Raji (cell line): ENCODE data around the gene XYLT1.

Experiments used
- POLR2A ChIP-seq: IDR thresholded peaks from 2 replicates; pipeline ENCODE4 v1.6.1; 2011; ENCODE audit warnings: low read depth, low read length, control low read depth; ENCODE audit not compliant: insufficient read depth

Gene XYLT1

DNA sequence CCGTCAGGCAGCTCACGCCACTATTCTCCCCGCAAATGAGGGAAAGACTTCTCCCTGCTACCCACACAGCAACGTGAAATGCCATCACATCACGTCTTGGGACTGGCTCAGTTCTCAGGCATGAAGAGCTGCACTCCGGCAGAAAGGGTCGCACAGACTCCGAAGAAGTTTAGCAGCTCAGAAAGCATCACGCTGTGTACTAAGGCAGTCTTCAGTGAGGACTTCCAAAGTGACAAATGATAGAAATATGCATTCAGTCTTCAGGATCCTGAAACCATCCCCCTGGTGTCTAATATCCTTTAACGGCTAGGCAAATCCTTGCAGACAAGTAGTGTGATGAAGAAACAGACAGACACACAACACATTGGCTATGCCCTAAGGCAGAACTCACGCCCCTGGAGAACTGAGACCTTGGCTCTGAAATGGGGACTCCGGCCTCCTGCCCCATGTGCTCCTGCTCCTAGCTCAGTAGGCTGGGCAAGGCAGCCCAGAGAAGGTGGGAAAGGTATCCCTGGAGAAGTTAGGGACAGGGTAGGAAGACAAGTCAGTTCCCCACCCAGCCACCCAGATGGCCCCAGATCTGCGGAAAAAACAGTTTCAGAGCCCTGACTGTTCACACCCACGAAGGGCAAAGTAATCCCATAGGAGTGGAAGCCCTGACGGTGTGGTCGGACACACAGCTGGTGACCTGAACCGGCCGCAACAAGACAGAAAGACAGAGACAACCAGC, 1.6 kb downstream of the XYLT1 start:
- TF ChIP-seq POLR2A, result no peak

DNA sequence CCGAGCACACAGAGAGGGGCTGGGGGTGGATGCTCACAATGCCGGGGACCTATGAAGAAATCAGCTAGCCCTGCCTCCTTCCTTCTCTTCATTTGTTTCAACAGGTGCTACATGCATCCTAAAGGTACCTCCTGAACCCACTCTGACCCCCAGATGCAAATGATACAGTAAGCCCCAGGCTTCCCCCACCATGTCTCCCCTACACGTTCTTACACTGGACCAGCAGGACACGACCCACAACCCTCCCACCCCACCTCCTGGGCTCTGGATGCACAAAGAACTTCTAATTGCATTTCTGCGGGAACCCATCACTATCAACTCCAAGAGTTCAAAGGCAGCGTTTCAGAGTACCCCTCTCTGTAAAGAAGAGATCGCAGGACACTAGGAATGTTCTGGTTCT, 2.1 kb downstream of the XYLT1 start:
- TF ChIP-seq POLR2A, result no peak

DNA sequence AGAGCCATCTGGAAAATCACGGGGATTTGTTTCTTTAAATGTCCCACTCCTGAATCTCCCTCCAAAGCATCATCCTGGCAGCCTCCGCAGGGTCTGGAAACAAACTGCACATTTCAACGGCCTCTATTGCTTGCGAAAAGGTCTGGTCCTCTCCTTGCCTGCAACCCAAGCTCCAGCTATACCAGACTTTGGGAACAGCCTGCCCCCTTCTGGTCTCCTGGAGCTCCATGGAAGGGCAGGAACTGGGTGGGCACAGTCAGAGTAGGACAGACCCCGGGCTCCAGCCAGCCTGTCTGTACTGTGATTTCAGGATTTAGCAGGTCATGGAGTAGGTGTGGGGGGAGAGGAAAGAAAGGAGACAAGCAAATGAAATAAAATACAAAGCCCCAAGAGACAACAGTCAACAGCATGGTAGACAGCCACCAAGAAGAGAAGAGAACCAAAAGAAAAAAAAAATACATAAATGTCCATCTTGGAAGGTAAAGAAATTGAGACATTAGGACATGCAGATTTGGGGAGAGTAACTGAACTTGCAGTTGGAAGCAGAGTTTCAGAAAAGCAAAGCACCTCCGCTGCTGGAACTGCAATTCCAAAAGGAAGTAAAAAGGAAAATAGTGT, 2.7 kb downstream of the XYLT1 start:
- no peak for TF ChIP-seq POLR2A

DNA sequence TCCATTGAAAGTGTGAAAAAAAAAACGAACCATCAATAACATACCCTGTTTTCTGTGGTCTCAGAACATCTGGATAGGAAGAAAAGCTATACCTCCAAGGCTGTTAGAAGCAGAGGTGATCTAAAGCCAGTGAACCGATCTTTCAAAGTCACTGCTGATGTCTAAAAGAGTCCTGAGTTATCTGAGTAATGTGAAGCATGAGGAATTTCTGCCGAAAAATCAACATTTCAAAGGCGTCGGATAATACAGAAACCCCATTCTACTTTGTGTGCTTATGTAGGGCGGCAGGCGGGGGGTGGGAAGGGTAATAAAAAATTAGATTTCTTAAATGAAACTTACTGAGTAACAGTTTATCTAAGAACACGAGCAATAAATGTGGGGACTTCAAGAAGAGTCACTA, 3.9 kb downstream of the XYLT1 start:
- no peak for TF ChIP-seq POLR2A

DNA sequence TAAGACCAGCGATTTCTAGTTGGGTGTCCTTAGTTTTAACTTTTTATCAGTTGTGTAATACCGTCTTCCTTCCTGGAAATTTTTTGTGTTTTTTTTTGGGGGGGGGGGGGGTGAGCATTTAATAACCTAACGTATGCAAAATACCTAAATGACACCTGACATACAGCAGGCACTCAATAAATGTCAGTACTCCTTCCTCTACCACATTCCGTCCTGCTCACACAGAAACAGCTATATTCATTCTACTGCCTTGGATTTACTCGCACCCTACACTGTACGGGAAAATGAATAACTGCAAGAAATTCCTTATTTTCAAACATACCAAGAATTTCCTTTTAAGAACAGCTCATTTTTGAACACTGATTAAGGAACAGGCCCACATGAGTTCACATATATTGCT, 5.3 kb downstream of the XYLT1 start:
- TF ChIP-seq POLR2A, result no peak

DNA sequence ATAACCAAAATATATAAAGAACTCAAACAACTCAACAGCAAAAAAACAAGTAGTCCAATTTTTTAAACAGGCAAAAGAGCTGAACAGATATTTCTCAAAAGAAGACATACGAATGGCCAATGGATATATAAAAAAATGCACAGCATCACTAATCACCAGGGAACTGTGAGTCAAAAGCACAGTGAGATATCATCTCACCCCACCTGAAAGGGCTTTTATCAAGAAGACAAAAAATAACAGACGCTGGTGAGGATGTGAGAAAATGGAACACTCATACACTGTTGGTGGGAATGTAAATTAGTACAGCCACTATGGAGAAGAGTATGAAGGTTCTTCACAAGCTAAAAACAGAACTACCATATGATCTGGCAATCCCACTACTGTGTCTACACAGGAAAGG, 7.4 kb downstream of the XYLT1 start:
- no peak for TF ChIP-seq POLR2A

DNA sequence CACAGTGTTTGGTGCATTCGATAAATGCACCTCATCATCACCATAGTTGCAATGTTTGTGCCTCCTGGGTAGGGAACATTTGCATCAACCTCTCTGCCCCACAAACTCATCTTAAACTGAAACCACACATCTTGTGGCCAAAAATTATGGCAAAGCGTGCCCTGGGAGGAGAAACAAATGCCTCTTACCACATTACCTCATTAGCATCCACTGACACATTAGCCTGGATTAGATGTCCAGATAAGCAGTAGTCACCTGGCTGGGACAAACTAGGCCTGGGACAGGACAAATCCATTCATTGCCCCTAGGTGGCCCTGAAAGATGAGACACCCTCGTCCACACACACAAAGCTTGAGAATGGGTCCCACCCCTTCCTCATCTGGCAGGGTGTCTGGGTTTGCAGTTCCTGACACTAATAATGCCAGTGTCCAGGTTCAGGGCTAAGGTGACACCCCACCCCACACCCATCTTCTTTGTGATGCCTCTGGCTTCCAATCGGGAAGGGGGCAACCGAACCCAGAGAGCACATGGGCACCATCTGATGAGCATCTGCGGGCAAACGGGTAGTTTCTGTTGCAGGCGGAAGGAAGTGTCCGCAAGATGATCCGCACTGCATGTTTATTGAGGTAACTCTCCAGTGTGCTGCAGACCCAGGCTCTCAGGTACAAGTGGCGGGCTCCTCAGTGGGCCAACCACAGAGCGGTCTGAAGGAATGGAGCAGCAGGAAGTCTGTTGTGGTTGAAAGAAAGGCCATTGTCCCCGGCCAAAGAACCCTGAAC, 8.6 kb downstream of the XYLT1 start:
- TF ChIP-seq POLR2A, result no peak

DNA sequence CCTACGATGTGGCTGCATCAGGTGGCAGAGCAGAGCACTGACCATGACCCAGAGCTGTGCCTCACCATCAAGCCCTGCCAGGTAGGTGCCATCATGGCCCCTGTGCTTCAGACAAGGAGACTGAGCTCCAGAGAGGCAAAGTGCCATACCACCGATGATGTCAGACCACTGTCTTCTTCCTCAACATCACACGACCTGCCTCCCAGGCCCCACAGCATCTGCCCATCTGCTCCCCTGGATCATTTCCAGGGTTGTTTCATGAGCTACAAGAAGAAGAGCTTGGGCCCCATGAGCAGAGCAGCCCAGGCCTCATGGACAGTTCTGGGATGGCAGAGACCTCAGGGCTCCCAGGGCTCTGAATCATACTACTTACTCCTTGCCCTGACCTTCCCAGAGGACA, 9.9 kb downstream of the XYLT1 start:
- TF ChIP-seq POLR2A, result no peak

DNA sequence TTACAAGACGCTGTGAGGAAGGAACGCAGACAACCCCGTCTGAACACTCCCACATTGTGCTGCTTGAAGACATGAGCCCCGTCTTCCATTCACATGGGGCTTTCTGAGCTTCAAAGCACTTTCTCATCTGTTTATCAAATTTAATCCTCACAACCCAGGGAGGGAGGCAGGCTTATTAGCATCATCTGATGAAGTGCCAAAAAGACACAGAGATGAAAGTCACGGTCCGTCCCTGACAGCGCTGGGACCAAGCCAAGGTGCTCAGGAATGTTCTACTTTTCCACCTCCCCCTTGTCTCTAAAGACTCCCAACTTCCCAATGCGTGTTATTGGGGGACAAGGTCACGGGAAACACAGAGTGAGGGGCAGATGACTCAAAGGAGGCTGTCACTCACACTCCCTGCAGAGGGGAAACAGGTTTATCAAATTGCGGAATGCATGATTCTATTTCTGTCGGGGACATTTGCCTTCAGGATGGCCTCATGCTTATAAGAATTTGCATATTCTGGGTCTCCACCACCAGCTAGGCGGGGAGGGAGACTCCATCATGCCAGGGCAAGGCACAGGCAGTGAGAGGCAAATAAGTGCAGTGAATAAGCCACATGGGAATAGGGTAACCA, 10.7 kb downstream of the XYLT1 start:
- TF ChIP-seq POLR2A, result peak; percentile 60

DNA sequence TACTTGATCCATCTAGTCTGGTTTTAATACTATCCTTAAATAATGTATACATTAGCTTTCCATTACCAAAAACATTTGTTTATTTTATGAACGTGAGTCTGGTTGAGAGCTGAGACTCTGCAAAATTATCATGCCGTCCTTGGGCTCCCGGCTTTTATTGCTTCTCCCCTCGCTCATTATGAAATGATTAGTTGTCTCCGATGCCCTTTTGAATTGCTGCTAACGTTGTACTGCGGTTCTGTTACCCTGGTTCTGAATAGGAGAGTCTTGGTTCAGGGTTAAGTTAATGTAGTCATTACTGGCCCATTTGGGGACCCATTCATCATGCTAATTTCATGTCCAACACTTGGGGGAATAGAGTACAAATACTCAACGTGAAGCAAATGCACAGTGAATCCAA, 12.8 kb downstream of the XYLT1 start:
- no peak for TF ChIP-seq POLR2A

DNA sequence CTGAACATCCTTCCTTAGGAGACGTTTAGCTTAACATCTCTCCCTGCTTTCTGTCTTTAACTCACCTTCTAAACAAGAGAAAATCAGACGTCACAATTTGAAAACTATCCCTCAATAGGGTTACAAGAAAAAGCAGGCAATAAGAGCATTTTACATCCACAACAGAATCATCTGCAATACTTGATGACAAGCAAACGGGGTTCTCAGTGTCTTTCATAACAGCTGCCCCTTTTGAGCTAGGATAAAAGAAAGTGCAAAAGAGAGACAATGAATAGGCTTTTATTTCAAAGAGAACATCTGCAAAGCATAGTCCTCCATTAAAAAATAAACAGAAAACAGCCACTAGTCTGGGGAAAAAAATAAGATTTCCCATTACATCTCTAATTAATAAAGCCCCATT, 13.2 kb downstream of the XYLT1 start:
- TF ChIP-seq POLR2A, result no peak

DNA sequence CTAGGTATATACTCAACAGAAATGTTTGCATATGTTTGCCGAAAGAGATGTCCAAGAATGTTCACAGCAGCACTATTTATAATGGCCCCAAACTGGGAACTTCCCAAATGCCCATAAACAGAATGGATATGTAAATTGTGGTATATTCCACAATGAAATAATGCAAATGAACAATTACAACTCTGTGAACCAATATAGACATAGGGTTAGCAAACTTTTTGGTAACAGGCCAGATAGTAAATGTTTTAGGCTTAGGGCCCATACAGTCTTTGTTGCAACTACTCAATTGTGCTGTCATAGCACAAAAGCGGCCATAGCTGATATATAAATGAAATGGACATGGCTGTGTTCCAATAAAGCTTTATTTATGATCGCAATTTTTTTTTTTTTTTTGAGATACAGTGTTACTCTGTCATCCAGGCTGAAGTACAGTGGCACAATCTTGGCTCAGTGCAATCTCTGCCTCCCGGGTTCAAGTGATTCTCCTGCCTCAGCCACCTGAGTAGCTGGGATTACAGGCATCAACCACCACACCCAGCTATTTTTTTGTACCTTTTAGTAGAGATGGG, 16.5 kb downstream of the XYLT1 start:
- TF ChIP-seq POLR2A, result no peak

DNA sequence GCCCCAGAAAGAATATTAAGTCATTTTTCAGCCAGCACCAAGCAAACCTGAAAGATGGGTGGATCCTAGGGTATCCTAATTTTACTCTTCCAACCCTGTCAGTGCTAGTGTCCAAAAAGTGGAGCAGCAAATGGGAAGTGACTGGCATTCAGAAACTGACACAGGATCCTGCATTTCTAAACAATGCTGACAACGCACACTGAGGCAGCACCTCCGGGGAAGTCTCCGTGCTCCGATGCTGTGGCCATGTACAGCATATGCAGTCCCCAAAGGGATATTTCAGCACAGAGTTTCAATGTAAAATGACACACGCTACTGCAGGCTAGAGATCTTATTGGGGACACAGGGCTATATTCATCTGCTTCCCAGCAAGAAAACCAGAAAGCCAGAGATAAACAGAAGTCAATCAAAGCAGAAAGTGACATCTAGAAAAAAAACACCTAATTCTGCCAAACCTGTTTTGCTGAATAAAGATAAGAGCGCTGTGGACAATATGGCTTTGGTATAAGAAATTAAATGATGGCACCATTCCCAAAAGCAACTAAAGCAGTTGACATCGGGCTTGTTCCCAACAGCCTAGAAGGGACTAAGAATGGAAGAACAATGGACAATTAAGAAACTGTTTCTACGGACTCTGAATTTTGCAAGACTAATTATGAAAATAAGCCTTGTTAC, 17.3 kb downstream of the XYLT1 start:
- TF ChIP-seq POLR2A, result no peak

DNA sequence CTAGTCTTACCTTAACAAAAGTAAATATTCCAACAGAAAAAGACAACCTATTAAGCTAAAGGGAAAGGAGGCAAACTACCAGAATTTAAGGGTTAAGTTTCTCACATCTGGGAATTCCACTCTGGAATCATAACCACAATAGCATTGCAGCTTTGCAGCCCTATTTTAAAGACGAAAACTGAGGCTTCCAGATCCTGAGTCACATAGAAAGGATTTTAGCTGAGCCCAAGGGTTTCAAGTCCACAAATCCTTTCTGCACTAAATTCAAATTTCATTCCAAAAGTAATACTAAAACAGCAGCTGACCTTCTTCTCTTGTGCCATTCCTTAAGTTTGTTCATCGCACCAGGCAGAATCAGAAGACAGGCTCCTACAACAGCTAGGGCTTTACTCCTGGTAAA, 17.8 kb downstream of the XYLT1 start:
- no peak for TF ChIP-seq POLR2A

DNA sequence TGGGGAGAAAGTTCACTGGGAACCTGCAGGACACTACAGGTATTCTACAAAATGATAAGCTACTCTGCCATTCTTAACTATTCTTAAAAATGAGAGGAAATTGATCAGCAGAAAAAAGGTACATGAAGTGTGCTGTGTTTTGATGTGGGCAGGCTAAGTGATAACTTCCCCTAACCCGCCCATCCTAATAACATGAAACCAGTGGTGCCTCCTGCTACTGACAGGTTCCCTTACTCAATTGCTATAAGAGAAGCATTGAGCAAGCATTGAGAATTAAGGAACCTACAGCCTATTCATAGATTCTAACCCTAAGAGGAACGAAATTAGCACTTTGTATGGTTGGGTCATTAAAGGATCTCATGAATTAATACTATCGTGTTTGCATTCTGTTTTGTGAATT, 18.9 kb downstream of the XYLT1 start:
- TF ChIP-seq POLR2A, result no peak
